ENCODE measurements around the gene NUDT8. TPM values are rescaled to one million over a fixed set of nuclear protein-coding genes. Genes with fewer than 3 reads are reported as not detected.

NUDT8 gene
- total RNA-seq, 3 donors from 2014 or later = 9.7 to 15.1 (median 12.0) TPM

DNA sequence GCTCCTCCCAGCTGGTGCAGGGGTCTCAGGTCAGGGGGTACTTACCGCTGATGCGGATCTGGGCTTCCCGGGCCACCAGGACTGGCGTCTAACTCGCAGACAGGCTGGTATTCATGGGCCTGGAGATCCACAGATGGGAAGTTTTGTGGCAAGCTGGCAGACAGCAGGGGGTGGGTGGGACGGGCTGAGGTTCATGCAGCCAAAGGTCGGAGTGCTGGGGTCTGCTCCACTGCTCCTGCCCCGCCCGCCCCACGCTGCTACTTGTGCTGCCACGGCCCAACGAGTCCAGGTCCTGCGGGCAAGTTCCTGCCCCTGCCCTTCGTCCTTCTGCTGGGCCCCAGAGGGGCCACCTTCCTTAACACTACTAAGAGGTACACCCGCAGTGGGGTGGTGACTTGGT lies 17.7 kb upstream of the NUDT8 start:
- DNase-seq (ENCODE audit: low spot score in 2 of 2) = no peak
- H3K27ac ChIP-seq = no peak overlapping the region
- H3K36me3 ChIP-seq = no peaks in the 10 kb centered on the region
- no peaks in the 10 kb centered on the region for H3K27me3 ChIP-seq
- TF ChIP-seq, protein P1, sequence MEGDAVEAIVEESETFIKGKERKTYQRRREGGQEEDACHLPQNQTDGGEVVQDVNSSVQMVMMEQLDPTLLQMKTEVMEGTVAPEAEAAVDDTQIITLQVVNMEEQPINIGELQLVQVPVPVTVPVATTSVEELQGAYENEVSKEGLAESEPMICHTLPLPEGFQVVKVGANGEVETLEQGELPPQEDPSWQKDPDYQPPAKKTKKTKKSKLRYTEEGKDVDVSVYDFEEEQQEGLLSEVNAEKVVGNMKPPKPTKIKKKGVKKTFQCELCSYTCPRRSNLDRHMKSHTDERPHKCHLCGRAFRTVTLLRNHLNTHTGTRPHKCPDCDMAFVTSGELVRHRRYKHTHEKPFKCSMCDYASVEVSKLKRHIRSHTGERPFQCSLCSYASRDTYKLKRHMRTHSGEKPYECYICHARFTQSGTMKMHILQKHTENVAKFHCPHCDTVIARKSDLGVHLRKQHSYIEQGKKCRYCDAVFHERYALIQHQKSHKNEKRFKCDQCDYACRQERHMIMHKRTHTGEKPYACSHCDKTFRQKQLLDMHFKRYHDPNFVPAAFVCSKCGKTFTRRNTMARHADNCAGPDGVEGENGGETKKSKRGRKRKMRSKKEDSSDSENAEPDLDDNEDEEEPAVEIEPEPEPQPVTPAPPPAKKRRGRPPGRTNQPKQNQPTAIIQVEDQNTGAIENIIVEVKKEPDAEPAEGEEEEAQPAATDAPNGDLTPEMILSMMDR (IDR thresholded peaks at IDR 0.05) = no peak
- TF ChIP-seq POLR2AphosphoS5 (IDR thresholded peaks at IDR 0.05) = no peak
- TF ChIP-seq POLR2A (IDR thresholded peaks at IDR 0.05) = no peak
- H3K4me1 ChIP-seq = no peaks in the 10 kb centered on the region
- intact Hi-C loops (cut with DNase I; ENCODE audit: low total_unique reads) = no loop called here
- no peaks in the 10 kb centered on the region for H3K9me3 ChIP-seq
- H3K4me3 ChIP-seq = no peak overlapping the region

DNA sequence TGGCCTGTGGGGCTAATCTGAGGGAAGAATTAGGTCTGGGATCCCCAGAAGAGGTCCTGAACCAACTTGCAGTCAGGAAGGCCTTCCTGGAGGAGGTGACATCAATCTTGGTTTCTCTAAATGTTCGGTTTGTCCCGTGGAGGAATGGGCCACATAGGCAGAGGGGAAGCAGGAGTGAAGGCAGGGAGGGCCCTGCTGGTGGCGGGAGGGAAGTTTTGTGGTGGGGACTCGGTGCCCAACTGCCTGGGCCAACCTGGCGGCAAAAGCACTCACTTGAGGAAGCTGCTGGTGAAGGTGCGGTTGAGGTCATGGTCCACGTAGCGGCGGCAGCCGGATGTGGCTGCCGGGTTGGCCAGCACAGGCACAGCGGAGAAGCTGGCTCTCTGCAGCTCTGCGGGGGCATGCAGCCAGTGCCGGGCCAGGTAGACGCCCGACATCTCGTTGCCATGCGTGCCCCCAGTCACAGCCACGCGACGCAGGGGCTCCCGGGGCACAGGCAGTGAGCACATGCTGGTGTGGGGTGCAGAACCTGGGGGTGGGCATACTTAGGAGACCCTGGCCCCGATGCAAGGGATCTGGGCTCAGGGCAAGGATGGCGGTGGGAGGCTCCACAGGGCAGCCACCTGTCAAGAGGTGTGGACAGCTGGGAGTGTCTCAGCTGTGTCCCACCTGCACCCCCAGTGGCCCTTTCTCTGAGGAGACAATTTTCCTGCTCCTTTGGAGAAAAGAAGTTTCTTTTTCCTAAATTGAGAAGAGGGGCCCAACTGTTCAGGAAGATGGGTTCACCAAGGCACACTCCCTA lies 17.0 kb upstream of the NUDT8 start:
- no peak overlapping the region for H3K4me3 ChIP-seq
- TF ChIP-seq, protein P1 (IDR thresholded peaks at IDR 0.05) = no peak
- TF ChIP-seq POLR2A (IDR thresholded peaks at IDR 0.05) = no peak
- TF ChIP-seq POLR2AphosphoS5 (IDR thresholded peaks at IDR 0.05) = no peak

DNA sequence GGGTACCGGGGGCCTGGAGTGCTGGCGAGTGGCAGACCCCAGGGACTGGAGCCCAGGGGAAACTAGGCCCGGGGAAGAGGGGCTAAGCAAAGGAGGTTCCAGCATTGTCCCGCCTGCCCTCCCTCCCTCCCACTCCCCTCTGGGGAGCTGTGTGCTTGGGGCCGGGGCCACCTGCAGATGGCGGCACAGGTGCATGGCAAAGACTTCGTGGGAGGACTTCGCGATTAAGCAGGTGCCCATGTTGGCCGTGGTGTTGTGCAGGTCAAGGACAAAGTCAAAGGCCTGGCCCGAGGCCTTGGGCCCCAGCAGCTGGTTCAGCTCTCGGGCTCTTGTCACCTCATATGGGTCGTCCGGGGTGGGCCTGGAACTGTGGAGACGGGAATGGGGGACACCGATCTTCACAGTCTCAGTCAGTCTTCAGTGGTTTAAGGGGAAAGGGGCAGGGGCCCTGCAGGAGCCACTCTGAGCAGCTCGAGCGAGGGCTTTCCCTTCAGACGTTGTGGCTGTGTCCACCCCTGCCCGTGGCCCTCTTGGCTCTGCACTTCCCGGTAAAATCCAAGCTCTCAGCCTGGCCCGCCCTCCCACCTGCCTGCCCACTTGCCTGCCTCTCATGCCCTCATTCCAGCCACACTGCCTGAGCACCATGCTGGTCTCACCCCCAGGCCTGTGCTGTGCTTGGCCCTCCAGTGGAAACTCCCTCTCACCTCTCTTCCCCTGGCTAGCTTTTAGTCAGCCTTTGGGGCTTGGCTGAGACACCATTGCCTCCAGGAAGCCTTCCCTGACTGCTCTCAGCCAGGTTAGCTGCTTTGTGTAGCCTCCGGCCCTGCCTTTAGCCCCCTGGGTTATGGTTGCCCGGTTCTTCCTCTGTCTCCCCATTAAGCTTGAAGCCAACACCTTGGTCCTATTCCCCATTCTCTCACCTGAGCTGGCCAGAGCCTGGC lies 16.1 kb upstream of the NUDT8 start:
- H3K4me1 ChIP-seq = no peaks in the 10 kb centered on the region
- H3K36me3 ChIP-seq = no peaks in the 10 kb centered on the region
- intact Hi-C loops (cut with DNase I; ENCODE audit: low total_unique reads) = no loop called here
- TF ChIP-seq POLR2AphosphoS5 (IDR thresholded peaks at IDR 0.05) (no peak), POLR2A (IDR thresholded peaks at IDR 0.05) (no peak)
- TF ChIP-seq, protein P1 (IDR thresholded peaks at IDR 0.05) = no peak
- no peak overlapping the region for H3K27ac ChIP-seq
- peaks cover 0 to 6% of the 10 kb centered on the region in 2 donors for H3K27me3 ChIP-seq
- H3K4me3 ChIP-seq = no peak overlapping the region
- no peak for DNase-seq (ENCODE audit: low spot score in 2 of 2)
- no peaks in the 10 kb centered on the region for H3K9me3 ChIP-seq

More for the DNA sequence above, 17.0 kb upstream of the NUDT8 start:
- Histone ChIP-seq H3K9me3 (no peaks in the 10 kb centered on the region), H3K4me1 (no peaks in the 10 kb centered on the region), H3K27ac (no peak overlapping the region), H3K36me3 (no peaks in the 10 kb centered on the region), H3K27me3 (no peaks in the 10 kb centered on the region)
- no peak for DNase-seq (ENCODE audit: low spot score in 2 of 2)
- intact Hi-C loops (cut with DNase I; ENCODE audit: low total_unique reads) = no loop called here

DNA sequence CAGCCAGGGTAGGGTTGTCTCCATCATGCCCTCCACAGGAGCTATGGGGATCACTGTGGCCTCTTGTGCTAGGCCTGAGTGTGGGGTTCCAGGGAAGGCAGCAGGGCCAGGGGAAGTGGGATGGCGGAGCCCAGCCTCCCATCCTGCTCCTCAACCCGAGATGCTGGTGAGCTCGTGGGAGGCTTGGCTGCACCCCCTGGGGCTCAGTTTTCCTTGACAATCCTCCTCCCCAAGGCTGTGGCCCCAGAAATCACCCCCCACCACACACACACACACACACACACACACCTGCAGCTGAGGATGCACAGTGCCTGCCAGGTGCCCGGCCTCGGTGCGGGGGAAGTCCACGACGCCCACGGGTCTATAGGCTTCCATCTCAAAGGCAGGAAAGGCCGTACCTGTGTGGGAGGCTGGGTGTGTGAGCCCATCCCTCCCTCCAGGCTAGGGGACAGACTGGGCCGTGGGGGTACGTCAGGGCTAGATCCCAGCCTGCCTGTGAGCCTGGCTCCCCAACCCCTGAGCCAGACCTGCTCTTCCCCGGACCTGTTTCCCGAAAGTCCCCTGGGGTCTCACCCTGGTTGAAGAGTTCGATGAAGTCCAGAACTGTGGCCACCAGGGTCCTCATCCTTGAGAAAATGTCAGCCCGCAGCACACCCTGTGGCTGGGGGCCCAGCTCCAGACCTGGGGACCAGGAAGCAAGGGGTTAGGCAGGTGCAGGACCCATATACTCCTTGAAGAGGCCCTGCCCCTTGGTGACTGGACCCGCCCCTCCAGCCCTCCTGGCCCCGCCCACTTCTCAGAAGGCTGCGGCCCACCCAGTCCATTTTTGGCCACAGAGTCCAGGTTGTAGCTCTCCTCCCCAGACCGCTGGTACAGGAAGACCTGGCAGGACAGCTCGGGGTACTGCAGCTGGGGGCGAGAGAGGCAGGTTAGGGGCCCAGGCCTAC lies 15.0 kb upstream of the NUDT8 start:
- H3K9me3 ChIP-seq = no peaks in the 10 kb centered on the region
- H3K4me1 ChIP-seq = no peaks in the 10 kb centered on the region
- no peak for DNase-seq (ENCODE audit: low spot score in 2 of 2)
- H3K36me3 ChIP-seq = no peaks in the 10 kb centered on the region
- no peak overlapping the region for H3K4me3 ChIP-seq
- TF ChIP-seq POLR2A (IDR thresholded peaks at IDR 0.05) = no peak
- no peak for TF ChIP-seq POLR2AphosphoS5 (IDR thresholded peaks at IDR 0.05)
- TF ChIP-seq, protein P1 (IDR thresholded peaks at IDR 0.05) = no peak
- no peak overlapping the region for H3K27ac ChIP-seq
- H3K27me3 ChIP-seq = peaks cover 0 to 16% of the 10 kb centered on the region in 2 donors
- intact Hi-C loops (cut with DNase I; ENCODE audit: low total_unique reads) = no loop called here

Measured in breast epithelium (tissue), 4 donors.